Nucleus accumbens (tissue), 56 donors: ENCODE results near the gene SH2D1A.
"Not testable (repeated sequence)": the region's sequence is repeated elsewhere in the genome, so short reads cannot be mapped to it uniquely, and the experiment has no call there.

Source experiments
- DNase-seq, 56 donors: peaks; one replicate each; lab custom pipeline; 2025; lab: John Stamatoyannopoulos, UW

SH2D1A gene

DNA sequence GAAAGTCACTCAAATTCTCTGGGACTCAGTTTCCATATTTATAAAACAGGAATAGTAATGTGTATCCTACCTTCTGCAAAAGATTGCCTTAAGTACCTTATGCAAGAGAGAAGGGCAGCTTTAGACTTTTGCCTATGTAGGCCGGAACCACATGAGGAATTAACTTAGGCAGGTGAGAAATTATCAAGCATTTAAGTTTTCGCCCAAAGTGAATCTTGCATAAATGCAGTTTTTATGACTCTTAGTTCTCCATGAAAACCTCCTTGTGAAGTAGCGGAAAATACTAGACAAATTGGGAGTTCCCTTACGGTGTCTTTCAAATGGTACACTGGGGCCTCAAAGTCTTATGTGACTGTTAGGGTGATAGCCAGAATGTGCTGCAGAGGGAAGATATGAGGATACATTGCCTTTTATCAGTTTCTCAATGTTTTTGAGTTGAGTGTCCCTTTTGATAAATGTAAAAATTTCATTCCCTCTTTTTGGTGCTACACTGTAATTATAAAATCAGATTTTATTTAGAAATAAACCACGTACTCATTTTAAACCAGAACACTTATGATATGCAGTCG is 2.6 kb downstream of the SH2D1A start:
- DNase-seq: no peak

DNA sequence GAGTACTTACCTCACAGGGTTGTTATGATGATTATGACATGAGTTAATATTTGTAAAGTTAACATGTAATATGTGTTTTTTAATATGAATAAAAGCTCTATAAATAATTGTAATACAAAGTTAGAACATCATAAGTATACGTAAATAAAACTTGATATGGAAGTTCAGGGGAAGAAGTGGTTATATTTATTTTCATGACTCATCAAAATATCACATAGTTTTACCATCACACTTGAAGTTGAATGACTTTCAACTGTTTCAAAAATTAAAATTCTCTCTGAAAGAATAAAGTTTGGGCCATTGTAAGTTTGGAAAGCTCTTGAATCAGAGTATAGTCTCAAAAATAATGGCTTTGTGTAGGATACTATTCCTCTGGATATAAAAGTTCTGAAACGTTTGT is 8.3 kb downstream of the SH2D1A start:
- DNase-seq: no peak

DNA sequence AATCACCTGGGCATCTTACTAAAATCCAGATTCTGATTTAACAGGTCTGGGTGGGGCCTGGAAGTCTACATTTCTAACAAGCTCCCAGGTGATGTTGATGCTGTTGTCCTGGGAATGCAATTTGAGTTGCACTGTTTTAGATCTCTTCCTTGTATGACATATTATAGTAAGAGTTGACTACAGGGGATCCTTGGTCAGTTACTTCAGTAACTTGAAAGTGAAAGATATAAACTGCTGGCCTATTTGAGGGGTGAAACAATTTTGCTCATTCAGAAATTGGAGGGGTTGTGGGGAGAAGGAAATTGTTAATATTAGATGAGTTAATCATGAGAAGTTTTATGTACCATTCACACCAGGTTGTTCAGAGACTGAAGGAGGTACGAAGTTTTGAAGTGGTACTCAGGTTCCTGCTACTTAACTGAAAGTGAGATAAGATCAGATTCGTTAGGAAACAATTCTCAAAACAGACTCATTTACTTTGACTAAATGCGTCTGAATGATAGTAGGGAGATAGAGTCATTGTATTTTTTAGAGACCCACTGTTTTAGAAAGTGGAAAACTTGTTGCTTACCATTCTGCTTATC is 12.5 kb downstream of the SH2D1A start:
- DNase-seq: no peak

DNA sequence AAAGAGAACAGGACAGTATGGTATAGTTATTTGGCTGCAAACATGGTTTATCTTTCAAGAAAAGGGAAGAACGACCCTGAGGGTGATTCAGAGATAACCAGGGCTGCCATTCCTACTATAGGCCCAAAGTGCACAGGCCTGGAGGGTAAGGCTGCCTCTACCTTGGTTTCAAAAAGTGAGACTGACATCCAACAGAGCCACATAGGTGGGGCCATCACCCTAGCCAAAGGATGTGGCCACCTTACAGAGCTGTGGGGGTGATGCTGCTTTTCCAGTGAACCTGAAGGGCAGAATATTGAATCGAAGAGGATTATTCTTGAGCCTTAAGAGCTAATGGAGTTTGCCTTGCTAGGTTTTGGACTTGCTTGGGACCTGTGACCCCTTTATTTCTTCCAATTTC is 15.7 kb downstream of the SH2D1A start:
- no peak for DNase-seq

DNA sequence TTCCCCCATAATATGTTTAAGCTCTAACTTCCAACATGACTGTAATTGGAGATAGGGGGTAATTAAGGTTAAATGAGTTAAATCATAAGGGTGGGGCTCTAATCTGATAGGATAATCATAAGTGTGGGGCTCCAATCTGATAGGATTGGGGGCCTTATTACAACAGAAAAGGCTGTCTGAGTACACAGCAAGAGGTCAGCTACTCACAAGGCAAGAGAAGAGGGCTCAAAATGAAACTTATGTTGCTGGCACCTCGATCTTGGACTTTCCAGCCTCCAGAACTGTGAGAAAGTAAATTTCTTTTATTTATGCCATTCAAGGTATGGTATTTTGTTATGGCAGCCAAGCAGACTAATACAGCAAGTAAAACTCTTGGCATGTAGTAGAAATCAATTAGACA is 16.4 kb downstream of the SH2D1A start:
- no peak for DNase-seq

DNA sequence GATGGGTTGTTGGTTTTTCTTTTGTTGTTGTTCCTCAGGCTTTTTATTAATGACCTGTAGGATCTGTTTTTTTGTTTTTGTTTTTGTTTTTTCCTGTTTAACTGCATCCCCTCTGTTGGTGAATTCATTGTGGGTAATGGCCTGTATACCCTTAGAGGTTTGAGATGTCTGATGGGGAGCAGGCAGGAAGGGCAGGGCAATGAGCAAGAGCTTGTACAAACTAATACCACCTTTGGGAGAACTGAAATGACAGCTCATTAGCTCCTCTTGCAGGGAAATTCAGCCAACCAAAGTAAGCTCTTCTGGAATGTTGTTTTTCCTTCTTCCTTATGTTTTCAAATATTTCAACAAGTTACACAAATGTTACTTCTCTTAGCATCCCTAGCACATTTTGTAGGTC is 23.4 kb downstream of the SH2D1A start:
- DNase-seq: no peak

DNA sequence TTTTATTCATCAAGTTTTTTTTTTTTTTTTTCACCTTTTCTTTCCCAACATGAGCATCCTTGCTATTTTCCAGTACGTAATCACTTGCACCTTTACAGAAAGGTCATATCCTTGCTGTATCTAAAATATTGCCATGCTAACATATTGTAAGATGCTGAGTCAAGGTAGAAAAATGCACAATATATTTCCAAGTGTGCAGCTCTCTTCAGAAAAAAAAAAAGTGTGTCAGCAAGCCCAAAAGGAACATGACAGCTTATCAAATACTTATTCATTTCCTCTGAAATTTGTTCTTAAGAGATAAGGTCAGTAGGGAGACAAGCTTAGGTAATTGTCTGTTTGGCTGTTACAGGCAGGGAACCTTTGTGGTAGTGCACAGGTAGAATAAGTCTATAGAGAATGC is 27.0 kb downstream of the SH2D1A start:
- DNase-seq: no peak

DNA sequence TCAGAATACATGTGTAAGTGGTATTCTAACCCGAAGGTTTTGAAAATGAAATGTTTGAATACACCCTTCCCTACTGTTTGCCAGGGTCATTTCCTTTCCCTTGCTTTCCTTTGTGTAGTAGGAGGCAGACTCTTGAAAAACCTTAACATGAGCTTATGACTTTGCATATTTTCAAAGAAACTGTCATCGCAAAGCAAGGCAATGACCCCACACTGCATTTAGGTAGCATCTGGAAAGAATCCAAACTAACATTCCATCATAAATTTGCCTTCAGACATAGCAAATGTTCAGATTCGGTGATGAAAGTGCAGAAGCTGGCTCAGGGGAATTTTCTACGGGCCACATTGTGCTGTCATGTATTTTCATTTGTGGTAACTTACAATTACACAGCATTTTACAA is 32.3 kb downstream of the SH2D1A start:
- no peak for DNase-seq

DNA sequence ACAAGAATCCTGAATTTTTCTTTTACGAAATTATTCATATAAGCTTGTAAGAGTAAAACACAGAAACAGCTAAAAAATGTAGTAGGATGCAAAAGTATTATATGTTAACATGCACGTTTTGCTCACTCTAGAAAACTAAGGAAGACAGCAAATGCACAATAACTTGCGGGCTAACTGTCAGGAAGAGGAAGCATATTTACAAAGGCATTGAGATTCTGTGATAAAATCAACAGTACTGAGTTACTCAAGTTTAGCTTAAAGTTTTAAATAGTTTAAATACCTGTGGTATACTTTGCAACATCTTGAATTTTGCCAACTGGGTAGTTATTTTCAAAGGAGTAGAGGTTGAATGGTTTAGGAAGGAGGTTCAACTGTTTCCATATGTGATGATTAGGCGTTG is 37.0 kb downstream of the SH2D1A start:
- no peak for DNase-seq

DNA sequence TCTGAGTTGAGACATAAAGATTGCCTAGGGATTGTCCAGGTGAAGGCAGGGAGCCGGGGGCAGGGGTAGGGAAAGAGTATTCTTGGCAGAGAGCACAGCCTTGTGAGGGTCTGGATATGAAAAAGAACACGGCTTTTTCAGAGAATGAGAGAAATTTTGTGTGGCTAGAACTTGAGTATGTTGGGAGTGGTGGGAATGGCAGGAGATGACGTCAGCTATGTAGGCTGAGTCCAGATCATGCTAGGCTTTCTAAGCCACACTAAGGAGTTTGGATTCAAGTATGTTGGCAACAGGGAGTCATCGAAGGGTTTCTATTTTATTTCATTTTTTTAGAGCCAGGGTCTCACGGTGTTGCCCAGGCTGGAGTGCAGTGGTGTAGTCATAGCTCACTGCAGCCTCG is 40.0 kb downstream of the SH2D1A start:
- DNase-seq: no peak

DNA sequence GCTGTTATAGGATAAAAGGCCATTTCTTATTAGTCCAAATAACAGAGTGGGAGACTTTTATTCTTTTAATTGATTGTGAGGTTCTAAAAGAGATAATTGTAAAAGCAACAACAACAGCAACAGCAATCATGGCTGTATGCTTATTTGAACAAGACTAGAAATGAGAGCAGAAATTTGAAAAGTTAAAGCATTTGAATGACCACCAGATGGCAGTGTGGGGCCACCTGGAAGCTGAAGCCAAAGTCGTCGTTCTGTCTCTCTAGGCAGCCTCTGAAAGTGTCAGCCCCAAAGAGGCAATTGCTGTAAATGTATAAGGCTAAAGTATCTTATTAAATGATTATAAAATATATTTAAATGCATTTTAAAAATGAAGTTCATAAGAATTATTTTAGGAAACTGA is 42.2 kb downstream of the SH2D1A start:
- peak in 37 of 56 donors; percentile 0 to 63 (median 12) for DNase-seq

DNA sequence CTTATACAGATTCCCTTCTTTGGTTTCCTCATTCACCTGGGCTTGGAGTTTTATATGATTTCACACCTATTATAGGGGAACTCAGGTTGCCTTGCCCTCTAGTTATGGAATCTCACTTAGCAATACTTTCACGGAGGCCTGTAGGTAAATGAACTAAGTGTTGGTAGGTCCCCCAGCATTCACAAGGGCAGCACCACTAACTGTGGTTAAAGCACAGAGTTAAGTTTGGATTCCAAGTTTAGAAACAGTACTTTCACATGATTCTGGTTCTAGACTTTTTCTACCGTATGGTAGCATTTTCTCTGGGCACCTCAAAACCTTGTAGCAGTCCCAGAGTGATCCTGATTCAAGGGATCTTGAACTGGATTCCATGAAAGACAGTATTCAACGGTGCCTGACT is 46.4 kb downstream of the SH2D1A start:
- no peak for DNase-seq

DNA sequence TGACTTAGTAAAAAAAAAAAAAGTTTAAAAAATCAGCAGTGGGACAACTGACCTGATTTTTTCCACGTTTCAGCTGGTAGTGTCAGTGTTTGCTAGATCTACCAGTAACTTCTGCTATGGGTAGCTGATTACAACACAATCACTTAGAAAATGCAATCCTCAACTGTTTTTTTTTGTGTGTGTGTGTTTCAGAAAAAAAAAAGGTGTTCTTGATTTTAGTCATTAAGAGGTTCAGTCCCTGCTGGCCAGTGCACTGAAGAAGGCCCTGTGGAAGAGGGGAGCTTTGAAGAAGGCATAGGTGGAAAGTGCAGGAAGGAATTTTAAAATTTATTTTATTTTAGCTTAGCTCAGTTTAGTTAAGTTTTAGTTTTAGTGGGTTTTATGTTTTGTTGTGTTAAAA is 46.9 kb downstream of the SH2D1A start:
- no peak for DNase-seq

DNA sequence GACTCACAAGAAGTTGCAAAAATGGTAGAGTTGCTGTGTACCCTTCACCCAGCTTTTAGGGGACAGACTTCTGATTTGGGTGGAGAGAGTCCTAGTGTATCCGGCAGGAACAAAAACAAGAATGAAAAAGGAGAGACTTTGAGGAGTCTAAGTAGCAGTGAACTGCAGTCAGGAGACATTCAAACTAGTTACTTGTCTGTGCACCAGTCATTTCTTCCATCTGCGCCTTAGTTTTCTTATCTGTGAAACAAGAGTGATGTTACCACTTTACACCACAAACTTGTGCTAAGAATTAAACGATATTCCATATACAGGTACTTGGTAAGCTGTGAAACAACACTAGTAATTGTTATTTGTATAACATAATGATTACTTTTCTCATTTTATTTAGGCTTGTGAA is 47.3 kb downstream of the SH2D1A start:
- DNase-seq: no peak

DNA sequence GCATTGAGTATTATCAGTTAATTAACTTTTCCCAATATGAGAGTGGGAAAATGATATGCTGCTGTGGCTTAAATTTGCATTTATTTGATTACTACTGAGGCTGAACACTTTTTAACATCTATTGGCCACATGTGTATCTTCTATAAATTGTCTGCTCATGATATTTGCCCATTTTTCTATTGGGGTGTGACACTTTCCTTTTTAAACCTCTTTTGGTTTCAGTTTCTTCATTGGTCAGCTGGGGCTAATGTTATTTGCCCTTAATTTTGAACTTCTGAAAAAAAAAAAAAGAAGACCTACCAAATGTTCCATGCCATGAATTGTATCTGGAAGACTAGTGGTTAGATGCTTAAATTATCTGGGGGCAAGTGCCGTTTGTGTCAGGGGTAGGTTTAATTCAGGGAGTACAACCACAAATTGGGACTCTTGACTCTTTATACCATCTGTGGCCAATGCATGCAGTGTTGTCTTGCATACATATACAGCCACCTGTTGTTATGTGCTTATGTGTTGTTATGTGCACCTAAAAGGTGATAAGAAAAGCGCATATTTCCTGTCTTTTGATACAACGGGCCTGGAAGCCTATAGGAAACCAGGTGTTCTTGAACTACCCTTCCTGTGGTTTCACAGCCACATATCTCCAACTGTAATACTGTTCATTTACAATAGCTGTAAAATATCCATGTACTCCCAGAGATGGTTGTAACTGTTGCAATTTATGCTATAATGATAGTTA is 49.0 kb downstream of the SH2D1A start:
- DNase-seq: no peak

DNA sequence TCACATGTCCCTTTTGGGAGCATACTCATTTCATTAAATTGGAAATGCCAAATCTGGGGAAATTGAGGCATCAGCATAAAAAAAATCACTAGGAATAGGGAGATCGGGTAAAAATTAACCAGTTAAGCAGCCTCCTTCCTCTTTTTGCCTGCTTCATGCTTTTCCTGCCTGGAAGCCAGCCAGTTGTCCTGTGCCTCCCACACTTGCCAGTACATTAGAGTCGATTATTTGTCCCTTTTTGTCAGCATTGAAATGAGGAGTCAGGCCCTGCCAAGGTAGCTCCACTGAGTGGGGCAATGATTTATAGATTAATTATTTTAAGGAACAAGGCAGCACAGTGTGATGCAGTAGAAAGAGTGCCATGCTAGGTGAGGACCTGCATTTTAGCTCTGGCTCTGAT is 55.3 kb downstream of the SH2D1A start:
- no peak for DNase-seq

DNA sequence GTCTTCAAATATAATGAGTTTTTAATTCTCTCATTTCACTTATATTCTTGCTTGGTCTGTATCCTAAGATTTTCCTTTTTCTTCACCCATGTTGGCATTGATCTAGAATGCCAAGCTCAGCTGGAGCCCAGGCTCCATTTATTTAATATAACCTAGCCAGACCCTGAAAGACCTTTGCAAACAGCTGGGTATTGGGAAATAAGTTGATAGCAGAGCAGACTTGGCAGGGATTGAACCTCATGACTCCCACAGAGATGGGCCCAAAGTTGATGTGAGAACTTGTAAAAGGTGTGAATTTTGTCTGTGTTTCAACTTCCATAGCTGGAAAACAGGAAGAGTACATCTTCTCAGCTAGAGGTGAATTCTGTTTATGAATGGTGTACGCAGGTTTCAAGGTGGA is 59.5 kb downstream of the SH2D1A start:
- no peak for DNase-seq

DNA sequence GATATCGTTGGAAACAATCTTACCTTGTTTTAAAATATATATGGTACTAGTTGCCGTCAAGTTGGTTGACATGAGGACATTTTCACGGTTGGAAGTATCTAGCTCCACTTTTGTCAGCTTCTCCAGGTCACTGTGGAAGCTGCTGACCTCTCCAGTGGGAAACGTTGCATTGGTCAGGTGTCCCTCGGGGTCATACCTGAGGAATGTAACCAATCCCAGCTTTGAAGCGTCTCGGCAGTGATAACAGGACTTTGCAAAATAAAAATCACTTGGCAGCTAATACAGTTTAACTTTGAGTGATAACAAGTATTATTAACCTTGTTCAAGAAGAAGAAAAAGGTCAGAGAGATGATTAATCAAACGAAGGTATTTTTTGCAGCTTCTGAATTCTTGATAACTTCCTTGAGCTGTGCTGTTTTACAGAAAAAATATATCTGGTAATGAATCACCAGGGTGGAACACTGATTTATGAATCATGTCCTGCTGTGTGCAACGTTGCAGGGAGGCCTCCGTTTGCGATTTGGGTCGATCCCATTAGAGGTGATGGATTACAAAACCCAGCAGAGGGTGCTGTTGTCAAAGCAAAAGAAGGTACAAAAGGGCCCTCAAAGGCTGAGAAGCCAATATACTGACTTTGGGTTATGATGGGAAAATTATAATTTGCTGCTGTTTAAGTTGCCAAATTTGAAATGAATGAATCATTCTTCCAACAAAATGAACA is 60.1 kb downstream of the SH2D1A start:
- peak in 45 of 56 donors; percentile 0 to 73 (median 19) for DNase-seq

DNA sequence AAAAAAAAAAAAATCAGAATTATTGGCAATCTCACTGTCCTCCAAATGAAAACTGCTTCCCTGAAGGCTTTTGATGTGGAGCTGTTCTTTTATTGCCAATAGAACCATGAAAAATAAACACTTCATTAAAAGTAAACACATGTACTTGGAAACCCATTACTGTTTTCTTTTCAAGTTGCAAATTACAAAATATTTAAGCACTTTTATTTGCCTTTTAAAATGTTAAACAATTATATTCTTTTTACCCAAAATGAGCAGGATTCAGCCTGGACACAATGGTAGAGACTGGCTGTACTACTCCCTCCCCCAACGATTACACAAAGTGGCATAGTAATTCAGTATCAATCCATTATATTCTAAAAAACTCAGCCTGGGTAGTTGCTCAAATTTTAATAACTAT is 60.9 kb downstream of the SH2D1A start:
- no peak for DNase-seq

DNA sequence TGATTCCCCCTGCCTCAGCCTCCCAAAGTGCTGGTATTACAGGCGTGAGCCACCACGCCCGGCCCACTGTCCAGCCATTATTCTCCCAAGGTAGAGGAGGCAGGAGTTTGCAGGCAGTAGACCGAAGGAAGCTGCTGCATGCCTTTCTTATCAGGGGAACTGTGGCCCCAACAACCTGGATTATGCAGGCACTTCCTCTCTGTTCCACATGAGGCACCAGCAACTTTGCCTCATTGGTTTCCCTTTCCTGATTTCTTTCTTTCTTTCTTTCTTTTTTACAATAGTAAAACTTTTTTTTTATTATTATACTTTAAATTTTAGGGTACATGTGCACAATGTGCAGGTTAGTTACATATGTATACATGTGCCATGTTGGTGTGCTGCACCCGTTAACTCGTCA is 62.0 kb downstream of the SH2D1A start:
- DNase-seq: not testable (repeated sequence)

DNA sequence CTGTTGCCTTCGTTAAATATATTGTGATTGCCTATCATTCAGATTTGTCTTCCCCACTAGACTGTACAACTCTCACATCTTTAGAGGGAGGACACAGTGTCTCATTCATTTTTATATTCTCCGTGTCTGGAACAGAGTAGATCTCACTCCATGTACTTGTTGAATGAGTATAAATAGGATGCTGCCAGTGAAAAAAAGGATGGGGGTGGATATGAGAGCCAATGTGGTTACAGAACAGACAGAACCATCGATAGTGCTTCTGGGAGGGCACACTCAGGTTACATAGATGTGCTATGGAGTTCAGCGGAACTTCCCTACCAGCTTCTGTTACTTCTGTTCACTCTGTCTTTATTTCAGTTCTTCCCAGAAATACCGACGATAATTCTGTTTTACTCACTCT is 66.9 kb downstream of the SH2D1A start:
- no peak for DNase-seq

DNA sequence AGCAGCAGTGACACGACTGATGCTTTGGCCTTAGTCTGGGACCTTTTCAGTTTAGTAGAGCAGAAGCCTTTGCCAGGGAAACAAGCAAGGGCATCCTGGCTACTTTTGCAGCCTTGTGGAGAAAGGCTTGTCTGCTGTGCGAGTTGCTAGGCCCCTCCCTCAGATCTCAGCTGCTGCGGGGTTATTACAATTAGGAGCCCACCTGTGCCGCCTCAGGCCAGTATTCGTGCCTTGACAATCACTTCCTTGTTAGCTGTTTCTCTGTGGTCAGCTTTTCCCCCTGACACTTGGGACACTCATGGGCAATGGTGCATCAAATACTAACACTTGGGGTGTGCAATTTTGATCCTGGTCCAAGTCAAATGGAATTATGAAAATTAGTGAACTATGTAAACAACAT is 67.9 kb downstream of the SH2D1A start:
- DNase-seq: no peak
